ENCODE measurements around the gene HSDL1. TPM values are rescaled to one million over a fixed set of nuclear protein-coding genes. Genes with fewer than 3 reads are reported as not detected.

Gene HSDL1
- polyA plus RNA-seq, 2 of the 4 experiments (the other 2 are of a cell fraction): 17.9 to 24.9 TPM

GRCh38 chr16:84184775-84185174 lies 39.8 kb upstream of the HSDL1 start:
- ChIA-PET CTCF (interaction anchor here (0.7 to 11.7 kb wide), 19 partner anchors 11 to 930 kb away, joined by 3 to 92 read pairs (median 4); no protein-coding TSS in a partner anchor), POLR2A (interaction anchor here (1.1 kb wide), 1 partner anchor 44 kb away, joined by 3 read pairs; no protein-coding TSS in a partner anchor)
- FAIRE-seq (no peak), DNase-seq (ENCODE audit: low read depth in 1 of 2, low spot score in 1 of 2) (no peak), ATAC-seq (no peak)
- Histone ChIP-seq H3K9me3 (no peaks in the 10 kb centered on the region), H3K4me3 (no peak overlapping the region), H3K27ac (no peak overlapping the region), H3K4me2 (no peak overlapping the region), H3K4me1 (peaks cover 6% of the 10 kb centered on the region; the same call in 2 of the 3 replicates)
- 89% methylated on average over 10 of the region's 10 CpGs for WGBS (ENCODE audit: missing lambda C conversion rate)
- TF ChIP-seq CHD2 (IDR thresholded peaks at IDR 0.05; ENCODE audit: low read length, partially characterized antibody) (no peak), JUNB (IDR thresholded peaks at IDR 0.05) (no peak), E2F6 (IDR thresholded peaks at IDR 0.05; ENCODE audit: borderline replicate concordance, low read depth) (no peak), HOXB5 (CRISPR knock-in tag; IDR thresholded peaks at IDR 0.05) (no peak), CBX2 (IDR thresholded peaks at IDR 0.05; ENCODE audit: borderline replicate concordance, low read depth) (no peak), PHF8 (IDR thresholded peaks at IDR 0.05; ENCODE audit: borderline replicate concordance, low read depth) (no peak), KDM1A (IDR thresholded peaks at IDR 0.05; ENCODE audit: low read depth) (no peak), ZSCAN20 (CRISPR knock-in tag; IDR thresholded peaks at IDR 0.05) (no peak), CEBPB (IDR thresholded peaks at IDR 0.05) (no peak), NFE2L2 (conservative IDR thresholded peaks at IDR 0.05; ENCODE audit: low read length) (no peak), USF2 (IDR thresholded peaks at IDR 0.05) (no peak), ELK1 (IDR thresholded peaks at IDR 0.05; ENCODE audit: low read depth, low read length) (no peak), HES2 (IDR thresholded peaks at IDR 0.05) (no peak)

- CTCF ChIA-PET: interaction anchor here (0.6 to 11.7 kb wide), 32 partner anchors 12 to 931 kb away, joined by 3 to 92 read pairs (median 4); no protein-coding TSS in a partner anchor
- peaks cover 6% of the 10 kb centered on the region; the same call in 2 of the 3 replicates for H3K4me1 ChIP-seq
- no peaks in the 10 kb centered on the region for H3K9me3 ChIP-seq
- POLR2A ChIA-PET: interaction anchor here (0.5 to 1.1 kb wide), 2 partner anchors 44 to 335 kb away, joined by 3 to 4 read pairs; no protein-coding TSS in a partner anchor
- ATAC-seq: peak; percentile 27 to 62; a peak in 4 of 6 replicates
- peak overlapping the region in 1 of 2 experiments; percentile 17; a peak in 1 of 6 replicates for H3K27ac ChIP-seq
- WGBS (ENCODE audit: missing lambda C conversion rate): 44% methylated on average over 11 of the region's 11 CpGs
- DNase-seq (ENCODE audit: low read depth in 1 of 2, low spot score in 1 of 2): peak; percentile 46 to 69
- 0 out of 3 replicates have a peak overlapping the region, but pooled peaks have one; percentile 13 for H3K4me2 ChIP-seq
- H3K4me3 ChIP-seq: no peak overlapping the region
- no peak for FAIRE-seq
- TF ChIP-seq POLR2A (IDR thresholded peaks at IDR 0.05; ENCODE audit: low read length) (no peak), RAD21 (conservative IDR thresholded peaks at IDR 0.05 in 1 of 2, IDR thresholded peaks at IDR 0.05 in 1 of 2) (peak; percentile 71 to 80), TFCP2L1 (CRISPR knock-in tag; IDR thresholded peaks at IDR 0.05) (no peak), HMGXB4 (CRISPR knock-in tag; IDR thresholded peaks at IDR 0.05; ENCODE audit: borderline replicate concordance) (no peak), CHD4 (IDR thresholded peaks at IDR 0.05; ENCODE audit: borderline replicate concordance) (no peak), CTCF (IDR thresholded peaks at IDR 0.05) (peak; percentile 61), ELK1 (IDR thresholded peaks at IDR 0.05; ENCODE audit: low read depth, low read length) (no peak), SMC3 (IDR thresholded peaks at IDR 0.05) (peak; percentile 66), MAX (IDR thresholded peaks at IDR 0.05) (no peak), CBX2 (IDR thresholded peaks at IDR 0.05; ENCODE audit: borderline replicate concordance, low read depth) (no peak), ZSCAN20 (CRISPR knock-in tag; IDR thresholded peaks at IDR 0.05) (no peak), REST (IDR thresholded peaks at IDR 0.05) (no peak), KDM1A (IDR thresholded peaks at IDR 0.05; ENCODE audit: low read depth) (no peak)
These were observed 39.1 kb upstream of the HSDL1 start for GRCh38 chr16:84183911-84184591.
